Measurements from ENCODE around the gene LIMK2. TPM values are rescaled to one million over a fixed set of nuclear protein-coding genes. Genes with fewer than 3 reads are reported as not detected.

LIMK2 gene
- total and polyA plus RNA-seq, 9 of the 15 experiments (the other 6 are each of a cell fraction or from before 2014, with no cell fraction given): 1.1 to 14.5 (median 8.5) TPM

DNA sequence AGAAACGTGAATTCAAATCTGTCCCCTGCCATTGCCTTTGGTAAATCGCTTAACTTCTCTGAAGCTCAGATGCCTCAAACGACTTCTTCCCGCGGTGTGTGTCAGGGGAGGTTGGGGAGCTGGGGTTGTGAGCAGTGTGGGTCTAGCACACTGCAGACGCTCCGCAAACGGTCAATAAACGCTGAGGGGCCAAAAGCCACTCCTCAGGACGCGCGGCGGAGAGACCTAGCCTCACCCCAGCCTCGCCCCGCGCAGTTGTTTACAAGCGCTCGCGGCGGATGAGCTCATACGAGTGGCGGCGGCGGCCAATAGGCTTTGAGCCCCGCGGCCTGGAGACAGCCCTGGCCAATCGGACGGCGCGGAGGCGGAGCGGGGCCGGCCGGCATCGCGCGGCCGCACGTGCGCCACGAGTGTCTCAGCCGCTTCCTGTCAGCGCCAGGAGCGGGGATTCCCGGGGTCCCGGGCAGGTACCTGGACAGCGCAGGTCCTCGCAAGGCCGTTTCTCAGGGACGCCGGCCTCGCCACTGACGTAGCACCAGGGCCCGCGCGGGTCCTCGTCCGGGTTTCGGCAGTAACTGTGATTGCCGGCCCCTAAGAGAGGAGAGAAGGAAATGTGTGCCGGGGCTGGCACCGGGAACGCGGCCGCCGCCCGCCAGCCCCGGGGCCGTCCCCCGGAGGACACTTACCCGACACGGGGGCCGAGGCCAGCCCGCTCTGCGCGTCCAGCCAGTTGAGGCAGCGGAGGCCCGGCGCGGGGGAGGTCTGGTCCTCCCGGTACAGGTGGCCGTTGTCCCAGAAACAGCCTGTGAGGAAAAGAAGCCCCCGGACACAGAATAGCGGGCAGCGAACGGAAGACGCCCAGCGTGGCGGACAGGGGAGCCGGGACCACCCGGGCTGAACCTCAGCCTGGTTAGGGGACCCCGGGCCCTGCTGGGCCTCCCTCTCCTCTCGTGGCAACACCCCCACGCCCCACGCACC, 78.7 kb downstream of the LIMK2 start (continued):
- TF ChIP-seq MEF2A (IDR thresholded peaks at IDR 0.05; ENCODE audit: control insufficient read depth, low read depth, low read length) (no peak), MCM3 (IDR thresholded peaks at IDR 0.05) (no peak), PCBP2 (IDR thresholded peaks at IDR 0.05; ENCODE audit: low read depth, low read length, poor library complexity, severe bottlenecking) (no peak), RBM17 (IDR thresholded peaks at IDR 0.05; ENCODE audit: borderline replicate concordance, low read depth, low read length) (no peak), HOXB6 (CRISPR knock-in tag; IDR thresholded peaks at IDR 0.05; ENCODE audit: borderline replicate concordance) (no peak), JUND (IDR thresholded peaks at IDR 0.05; ENCODE audit: borderline replicate concordance, low read depth, low read length) (peak; percentile 89), JUND (tag; IDR thresholded peaks at IDR 0.05; ENCODE audit: borderline replicate concordance, low read depth, low read length) (peak; percentile 85; the same call in 2 of the 3 replicates), TBP (optimal IDR thresholded peaks at IDR 0.05; ENCODE audit: low read depth, low read length) (peak; percentile 60), RBM39 (optimal IDR thresholded peaks at IDR 0.05; ENCODE audit: low read depth, low read length) (no peak), PYGO2 (tag; IDR thresholded peaks at IDR 0.05) (no peak), XRCC4 (IDR thresholded peaks at IDR 0.05; ENCODE audit: extremely low read depth, insufficient read depth, insufficient read length) (no peak), COPS2 (conservative IDR thresholded peaks at IDR 0.05) (no peak), PHB (CRISPR knock-in tag; IDR thresholded peaks at IDR 0.05) (no peak), GABPB1 (CRISPR knock-in tag; IDR thresholded peaks at IDR 0.05) (peak; percentile 48; the same call in 1 of the 2 replicates), ZSCAN29 (IDR thresholded peaks at IDR 0.05) (no peak), ZNF444 (CRISPR knock-in tag; IDR thresholded peaks at IDR 0.05) (no peak), POLR2A (conservative IDR thresholded peaks at IDR 0.05) (peak; percentile 83), ETV5 (CRISPR knock-in tag; IDR thresholded peaks at IDR 0.05; ENCODE audit: low read depth) (peak; percentile 78), ZBTB7A (IDR thresholded peaks at IDR 0.05; ENCODE audit: borderline replicate concordance, control insufficient read depth, low read depth, low read length) (peak; percentile 17; the same call in 1 of the 2 replicates), NR2C2 (CRISPR knock-in tag; IDR thresholded peaks at IDR 0.05) (no peak), NR2C2 (tag; IDR thresholded peaks at IDR 0.05) (peak; percentile 33; the same call in 1 of the 2 replicates), PHF20 (IDR thresholded peaks at IDR 0.05; ENCODE audit: partially characterized antibody) (no peak), FUS (optimal IDR thresholded peaks at IDR 0.05; ENCODE audit: low read depth, low read length) (no peak), FOS (IDR thresholded peaks at IDR 0.05; ENCODE audit: extremely low read depth, insufficient read length) (peak; percentile 75), SMARCE1 (IDR thresholded peaks at IDR 0.05) (no peak), JUNB (CRISPR knock-in tag; conservative IDR thresholded peaks at IDR 0.05) (no peak), KHSRP (IDR thresholded peaks at IDR 0.05) (no peak)
- TF ChIP-seq, protein P1, sequence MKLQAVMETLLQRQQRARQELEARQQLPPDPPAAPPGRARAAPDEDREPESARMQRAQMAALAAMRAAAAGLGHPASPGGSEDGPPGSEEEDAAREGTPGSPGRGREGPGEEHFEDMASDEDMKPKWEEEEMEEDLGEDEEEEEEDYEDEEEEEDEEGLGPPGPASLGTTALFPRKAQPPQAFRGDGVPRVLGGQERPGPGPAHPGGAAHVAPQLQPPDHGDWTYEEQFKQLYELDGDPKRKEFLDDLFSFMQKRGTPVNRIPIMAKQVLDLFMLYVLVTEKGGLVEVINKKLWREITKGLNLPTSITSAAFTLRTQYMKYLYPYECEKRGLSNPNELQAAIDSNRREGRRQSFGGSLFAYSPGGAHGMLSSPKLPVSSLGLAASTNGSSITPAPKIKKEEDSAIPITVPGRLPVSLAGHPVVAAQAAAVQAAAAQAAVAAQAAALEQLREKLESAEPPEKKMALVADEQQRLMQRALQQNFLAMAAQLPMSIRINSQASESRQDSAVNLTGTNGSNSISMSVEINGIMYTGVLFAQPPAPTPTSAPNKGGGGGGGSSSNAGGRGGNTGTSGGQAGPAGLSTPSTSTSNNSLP (IDR thresholded peaks at IDR 0.05; ENCODE audit: borderline replicate concordance, low read depth, low read length): no peak
- TF ChIP-seq, protein P2, sequence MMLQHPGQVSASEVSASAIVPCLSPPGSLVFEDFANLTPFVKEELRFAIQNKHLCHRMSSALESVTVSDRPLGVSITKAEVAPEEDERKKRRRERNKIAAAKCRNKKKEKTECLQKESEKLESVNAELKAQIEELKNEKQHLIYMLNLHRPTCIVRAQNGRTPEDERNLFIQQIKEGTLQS (IDR thresholded peaks at IDR 0.05): peak; percentile 83
- TF ChIP-seq, protein P2 (CRISPR knock-in tag; conservative IDR thresholded peaks at IDR 0.05): no peak; the same call in 1 of the 2 replicates

Measured in K562 (cell line).